ENCODE results near the gene MAPK9.
A peak's percentile ranks its signal among the peaks of the same experiment; 100 is the strongest.

The MAPK9 gene

GRCh38 chr5:180291234-180291940 lies 496 bp downstream of the MAPK9 start:
- peak; percentile 37 for DNase-seq

- no peak for DNase-seq
These were observed 1.2 kb downstream of the MAPK9 start for GRCh38 chr5:180290568-180291233.

GRCh38 chr5:180289966-180290365 lies 1.9 kb downstream of the MAPK9 start:
- DNase-seq, result no peak

GRCh38 chr5:180289433-180289832 lies 2.5 kb downstream of the MAPK9 start:
- no peak for DNase-seq

GRCh38 chr5:180287868-180288267 lies 4.0 kb downstream of the MAPK9 start:
- no peak for DNase-seq

GRCh38 chr5:180287404-180287803 lies 4.5 kb downstream of the MAPK9 start:
- DNase-seq, result no peak

GRCh38 chr5:180284149-180284548 lies 7.7 kb downstream of the MAPK9 start:
- no peak for DNase-seq

GRCh38 chr5:180283026-180283615 lies 8.8 kb downstream of the MAPK9 start:
- no peak for DNase-seq

- DNase-seq, result no peak
These were observed 9.6 kb downstream of the MAPK9 start for GRCh38 chr5:180282281-180282680.

- DNase-seq, result no peak
These were observed 10.2 kb downstream of the MAPK9 start for GRCh38 chr5:180281706-180282105.

- DNase-seq, result no peak
These were observed 17.2 kb downstream of the MAPK9 start for GRCh38 chr5:180274695-180275094.

- no peak for DNase-seq
These were observed 20.7 kb downstream of the MAPK9 start for GRCh38 chr5:180271221-180271620.

- DNase-seq, result no peak
These were observed 32.6 kb downstream of the MAPK9 start for GRCh38 chr5:180259260-180259611.

GRCh38 chr5:180253036-180253824 lies 38.7 kb downstream of the MAPK9 start:
- no peak for DNase-seq

- DNase-seq, result no peak
These were observed 40.0 kb downstream of the MAPK9 start for GRCh38 chr5:180251887-180252286.

GRCh38 chr5:180251141-180251540 lies 40.7 kb downstream of the MAPK9 start:
- no peak for DNase-seq

GRCh38 chr5:180250329-180250728 lies 41.6 kb downstream of the MAPK9 start:
- DNase-seq, result no peak

- no peak for DNase-seq
These were observed 50.3 kb downstream of the MAPK9 start for GRCh38 chr5:180241600-180241999.

GRCh38 chr5:180238631-180239030 lies 53.3 kb downstream of the MAPK9 start:
- no peak for DNase-seq

GRCh38 chr5:180235846-180236245 lies 56.0 kb downstream of the MAPK9 start:
- DNase-seq, result no peak

GRCh38 chr5:180235077-180235476 lies 56.8 kb downstream of the MAPK9 start:
- no peak for DNase-seq

- no peak for DNase-seq
These were observed 57.6 kb downstream of the MAPK9 start for GRCh38 chr5:180234271-180234670.

GRCh38 chr5:180233729-180234128 lies 58.2 kb downstream of the MAPK9 start:
- DNase-seq, result no peak

GRCh38 chr5:180230017-180230416 lies 61.9 kb downstream of the MAPK9 start:
- DNase-seq, result no peak

Data from stimulated activated CD8-positive, alpha-beta memory T cell treated with anti-CD3 and anti-CD28 coated beads, Interleukin-4, amount 100 ng/mL, for 48 hours (primary cell).